Keratinocyte (primary cell): ENCODE measurements around the gene CUZD1. TPM values are rescaled to one million over a fixed set of nuclear protein-coding genes. Genes with fewer than 3 reads are reported as not detected.
A peak's percentile ranks its signal among the peaks of the same experiment; 100 is the strongest.

Experiments
- DNase-seq: peaks from one replicate; pipeline ENCODE4 v3.0.0-alpha.2; 2011; ENCODE audit warnings: low read depth, missing footprints, low spot score
- FAIRE-seq: peaks from 2 replicates; lab custom pipeline; 2011; peaks lifted over from hg19 to GRCh38; lab: Jason Lieb, UNC
- H2AFZ ChIP-seq: 2 replicates; pipeline ENCODE4 v1.6.0; 2012; ENCODE audit warnings: low read length, control low read depth, inconsistent platforms; ENCODE audit not compliant: control insufficient read depth
- H3K27ac ChIP-seq: 2 replicates; pipeline ENCODE4 v1.5.1; 2011; ENCODE audit warnings: low read length; ENCODE audit not compliant: control insufficient read depth, insufficient read depth
- H3K27me3 ChIP-seq: 3 replicates; pipeline ENCODE4 v1.6.0; 2011; ENCODE audit warnings: low read length; ENCODE audit not compliant: control insufficient read depth, insufficient read depth; ENCODE audit errors: extremely low read depth
- H3K36me3 ChIP-seq, 2 experiments: 2 replicates in 1 of 2; 3 replicates in 1 of 2; pipeline ENCODE4 v1.5.1; 2011; ENCODE audit warnings: low read length in 2 of 2, mild to moderate bottlenecking in 1 of 2; ENCODE audit not compliant: control insufficient read depth in 2 of 2, insufficient read depth in 2 of 2; ENCODE audit errors: extremely low read depth in 1 of 2
- H3K4me1 ChIP-seq: 3 replicates; pipeline ENCODE4 v1.5.1; 2011; ENCODE audit warnings: low read length; ENCODE audit not compliant: control insufficient read depth, insufficient read depth; ENCODE audit errors: extremely low read depth
- H3K4me2 ChIP-seq: 3 replicates; pipeline ENCODE4 v1.6.0; 2011; ENCODE audit warnings: low read depth, low read length; ENCODE audit not compliant: control insufficient read depth, insufficient read depth; ENCODE audit errors: extremely low read depth
- H3K4me3 ChIP-seq, 3 experiments: fragments of 200-600 bp in 1 of 3; sonication (generic) in 1 of 3; 2 replicates in 2 of 3; 3 replicates in 1 of 3; pipeline ENCODE4 v1.5.1; 2011 to 2016; ENCODE audit warnings: low read length in 3 of 3, mild to moderate bottlenecking in 3 of 3, control low read depth in 2 of 3, inconsistent platforms in 1 of 3, low read depth in 1 of 3, mixed read lengths in 1 of 3, mixed run types in 1 of 3, moderate library complexity in 1 of 3; ENCODE audit not compliant: control insufficient read depth in 2 of 3, insufficient read depth in 2 of 3; ENCODE audit errors: extremely low read depth in 1 of 3
- H3K79me2 ChIP-seq: 2 replicates; pipeline ENCODE4 v1.6.0; 2012; ENCODE audit warnings: low read length; ENCODE audit not compliant: control insufficient read depth, insufficient read depth
- H3K9ac ChIP-seq: 3 replicates; pipeline ENCODE4 v1.6.0; 2011; ENCODE audit warnings: low read length; ENCODE audit not compliant: control insufficient read depth, insufficient read depth; ENCODE audit errors: extremely low read depth
- H3K9me1 ChIP-seq: 3 replicates; pipeline ENCODE4 v1.6.0; 2011; ENCODE audit warnings: low read length; ENCODE audit not compliant: control insufficient read depth, insufficient read depth; ENCODE audit errors: extremely low read depth
- H3K9me3 ChIP-seq: 2 replicates; pipeline ENCODE4 v1.5.1; 2012; ENCODE audit warnings: low read depth, low read length; ENCODE audit not compliant: control insufficient read depth
- H4K20me1 ChIP-seq: 3 replicates; pipeline ENCODE4 v1.6.0; 2011; ENCODE audit warnings: low read length; ENCODE audit not compliant: control insufficient read depth, insufficient read depth; ENCODE audit errors: extremely low read depth
- EZH2 ChIP-seq: IDR thresholded peaks from one replicate; pipeline ENCODE4 v1.6.1; 2012; ENCODE audit warnings: inconsistent platforms, mild to moderate bottlenecking, low read length, moderate library complexity
- dilution Hi-C: fragments of 300-500 bp; cut with MboI; formaldehyde crosslinking; loops from one replicate; pipeline ENCODE4 v1.7.0; 2020; ENCODE audit warnings: low sequenced_read_pairs; ENCODE audit not compliant: extremely low pct_ligation_motif_present
- polyA plus RNA-seq, 5 experiments: library from polyadenylated mRNA; depleted of rRNA in 3 of 5; stranded (reverse) in 3 of 5; stranded (forward) in 1 of 5; unstranded in 1 of 5; fragments of >200 nt; gene quantifications; 1 replicate in 1 of 5; 2 replicates in 3 of 5; 3 replicates in 1 of 5; pipeline versions ENCODE4 v1.2.1 to v1.2.3, GENCODE V29; 2011 to 2012; ENCODE audit warnings: missing spikeins in 2 of 5, low read depth in 1 of 5, low replicate concordance in 1 of 5
- TF ChIP-seq, protein P1 (sequence below), 3 experiments: IDR thresholded peaks in 1 of 3; conservative IDR thresholded peaks in 1 of 3; optimal IDR thresholded peaks in 1 of 3; 2 replicates in 2 of 3; 3 replicates in 1 of 3; pipeline versions ENCODE3 to v1.5.1; 2011; ENCODE audit warnings: low read length in 3 of 3, mild to moderate bottlenecking in 3 of 3, moderate library complexity in 2 of 3, control low read depth in 1 of 3, inconsistent platforms in 1 of 3; ENCODE audit not compliant: insufficient read depth in 2 of 3; ENCODE audit errors: extremely low read depth in 1 of 3

Gene CUZD1
- polyA plus RNA-seq, 1 donor (not counting 4 experiments of a cell fraction or from before 2014, with no cell fraction given) = 0.93 TPM

DNA sequence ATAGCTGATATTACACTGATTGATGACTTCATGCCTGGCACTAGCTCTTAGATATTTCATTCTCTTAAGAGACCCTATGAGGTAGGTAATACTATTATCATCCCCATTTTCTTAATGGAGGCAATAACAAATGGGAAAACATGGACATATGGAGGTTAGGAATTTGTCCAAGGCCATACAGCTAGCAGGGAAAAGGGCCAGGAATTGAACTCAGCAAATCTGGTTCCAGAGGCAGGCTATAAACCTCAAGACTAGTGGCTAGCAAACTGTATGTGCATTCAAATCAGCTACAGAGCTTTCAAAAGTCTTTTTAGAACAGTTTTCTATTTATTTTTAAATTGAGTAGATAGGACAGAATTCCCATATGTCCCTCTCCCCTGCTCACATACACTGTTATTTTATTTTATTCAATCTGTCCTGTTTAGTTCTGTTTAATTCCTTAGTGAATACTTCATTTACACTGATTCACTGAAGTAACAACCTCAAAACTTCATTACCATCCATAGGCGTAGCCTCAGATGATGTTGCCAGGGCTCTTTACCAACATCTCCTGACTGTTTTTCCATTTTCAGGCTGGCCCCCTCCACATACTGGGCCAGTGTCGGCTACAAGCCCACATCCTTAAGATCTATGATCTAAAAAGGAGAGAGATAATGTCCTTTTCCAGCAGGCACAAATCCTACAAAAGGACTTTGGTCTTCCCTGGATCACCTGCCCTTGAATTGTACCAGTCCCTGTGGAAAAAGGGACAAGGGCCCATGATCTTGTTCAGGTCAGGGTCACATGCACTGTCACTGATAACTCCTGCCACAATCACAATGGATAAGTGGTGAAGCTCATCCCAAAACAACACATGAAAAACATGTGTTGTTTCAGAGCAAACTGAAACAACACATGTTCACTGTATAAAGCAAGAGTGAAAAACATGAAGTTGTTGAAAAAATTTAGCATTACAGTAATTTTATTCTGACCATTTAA, 17.8 kb upstream of the CUZD1 start:
- no peak overlapping the region for H3K27ac ChIP-seq

DNA sequence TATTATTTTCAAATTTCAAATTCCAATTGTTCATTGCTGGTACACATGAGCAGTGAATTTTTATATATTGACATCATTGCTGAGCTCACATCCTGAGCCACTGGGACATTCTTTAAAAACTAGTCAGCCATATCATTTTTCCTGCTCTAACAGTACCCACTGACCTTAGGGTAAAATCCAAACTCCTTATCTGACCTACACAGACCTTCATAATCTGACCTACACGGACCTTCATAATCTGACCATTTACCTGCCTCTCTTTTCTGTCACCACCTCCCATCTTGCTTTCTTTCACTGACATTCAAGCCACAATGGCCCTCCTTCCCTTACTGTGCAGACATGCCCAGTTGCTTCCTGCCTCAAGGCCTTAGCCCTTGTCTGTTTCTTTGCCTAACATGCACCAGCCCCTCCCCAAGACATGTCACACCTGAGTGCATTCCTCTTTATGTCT, 16.1 kb upstream of the CUZD1 start:
- Histone ChIP-seq H3K27me3 (no peaks in the 10 kb centered on the region), H3K36me3 (peaks cover 0 to 2% of the 10 kb centered on the region in 2 experiments), H3K4me1 (peaks cover 40% of the 10 kb centered on the region), H3K79me2 (peaks cover 19% of the 10 kb centered on the region), H2AFZ (peak overlapping the region; percentile 64), H3K27ac (peak overlapping the region; percentile 49), H3K9me3 (no peaks in the 10 kb centered on the region), H3K4me3 (no peak overlapping the region), H3K9ac (no peak overlapping the region), H3K9me1 (no peaks in the 10 kb centered on the region), H4K20me1 (no peaks in the 10 kb centered on the region), H3K4me2 (peak overlapping the region; percentile 42)
- no peak for DNase-seq
- TF ChIP-seq, protein P1, sequence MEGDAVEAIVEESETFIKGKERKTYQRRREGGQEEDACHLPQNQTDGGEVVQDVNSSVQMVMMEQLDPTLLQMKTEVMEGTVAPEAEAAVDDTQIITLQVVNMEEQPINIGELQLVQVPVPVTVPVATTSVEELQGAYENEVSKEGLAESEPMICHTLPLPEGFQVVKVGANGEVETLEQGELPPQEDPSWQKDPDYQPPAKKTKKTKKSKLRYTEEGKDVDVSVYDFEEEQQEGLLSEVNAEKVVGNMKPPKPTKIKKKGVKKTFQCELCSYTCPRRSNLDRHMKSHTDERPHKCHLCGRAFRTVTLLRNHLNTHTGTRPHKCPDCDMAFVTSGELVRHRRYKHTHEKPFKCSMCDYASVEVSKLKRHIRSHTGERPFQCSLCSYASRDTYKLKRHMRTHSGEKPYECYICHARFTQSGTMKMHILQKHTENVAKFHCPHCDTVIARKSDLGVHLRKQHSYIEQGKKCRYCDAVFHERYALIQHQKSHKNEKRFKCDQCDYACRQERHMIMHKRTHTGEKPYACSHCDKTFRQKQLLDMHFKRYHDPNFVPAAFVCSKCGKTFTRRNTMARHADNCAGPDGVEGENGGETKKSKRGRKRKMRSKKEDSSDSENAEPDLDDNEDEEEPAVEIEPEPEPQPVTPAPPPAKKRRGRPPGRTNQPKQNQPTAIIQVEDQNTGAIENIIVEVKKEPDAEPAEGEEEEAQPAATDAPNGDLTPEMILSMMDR (optimal IDR thresholded peaks at IDR 0.05 in 1 of 3, IDR thresholded peaks at IDR 0.05 in 1 of 3, conservative IDR thresholded peaks at IDR 0.05 in 1 of 3; ENCODE audit: extremely low read depth in 1 of 3, insufficient read depth in 2 of 3, low read length in 3 of 3) = no peak
- TF ChIP-seq EZH2 = no peak
- peak; percentile 91 for FAIRE-seq
- dilution Hi-C loops = no loop called here

More for the DNA sequence above, 17.8 kb upstream of the CUZD1 start:
- Histone ChIP-seq H2AFZ (no peak overlapping the region), H3K4me2 (no peak overlapping the region), H3K79me2 (peaks cover 23% of the 10 kb centered on the region), H3K9me3 (no peaks in the 10 kb centered on the region), H3K9me1 (no peaks in the 10 kb centered on the region), H3K4me3 (no peak overlapping the region), H3K4me1 (peaks cover 40% of the 10 kb centered on the region), H3K9ac (no peak overlapping the region), H3K27me3 (no peaks in the 10 kb centered on the region), H4K20me1 (no peaks in the 10 kb centered on the region), H3K36me3 (peaks cover 0 to 2% of the 10 kb centered on the region in 2 experiments)
- dilution Hi-C loops = no loop called here
- no peak for DNase-seq
- no peak for TF ChIP-seq EZH2
- TF ChIP-seq, protein P1 (optimal IDR thresholded peaks at IDR 0.05 in 1 of 3, IDR thresholded peaks at IDR 0.05 in 1 of 3, conservative IDR thresholded peaks at IDR 0.05 in 1 of 3; ENCODE audit: extremely low read depth in 1 of 3, insufficient read depth in 2 of 3, low read length in 3 of 3) = no peak
- FAIRE-seq = peak; percentile 17
